GM21528 (cell line): Measurements from ENCODE around the gene RRAGD.

Experiments used
- ATAC-seq: cut with Tn5 transposase; IDR thresholded peaks from one replicate; pipeline ENCODE4 v1.9.1; 2021; ENCODE audit warnings: mild to moderate bottlenecking, moderate library complexity; ENCODE audit not compliant: unreplicated experiment, low FRiP score

RRAGD gene

GRCh38 chr6:89348372-89348771 lies 63.7 kb downstream of the RRAGD start:
- ATAC-seq: no peak

- ATAC-seq: no peak
These were observed 64.2 kb downstream of the RRAGD start for GRCh38 chr6:89347825-89348224.

GRCh38 chr6:89346433-89346832 lies 65.6 kb downstream of the RRAGD start:
- no peak for ATAC-seq

DNA sequence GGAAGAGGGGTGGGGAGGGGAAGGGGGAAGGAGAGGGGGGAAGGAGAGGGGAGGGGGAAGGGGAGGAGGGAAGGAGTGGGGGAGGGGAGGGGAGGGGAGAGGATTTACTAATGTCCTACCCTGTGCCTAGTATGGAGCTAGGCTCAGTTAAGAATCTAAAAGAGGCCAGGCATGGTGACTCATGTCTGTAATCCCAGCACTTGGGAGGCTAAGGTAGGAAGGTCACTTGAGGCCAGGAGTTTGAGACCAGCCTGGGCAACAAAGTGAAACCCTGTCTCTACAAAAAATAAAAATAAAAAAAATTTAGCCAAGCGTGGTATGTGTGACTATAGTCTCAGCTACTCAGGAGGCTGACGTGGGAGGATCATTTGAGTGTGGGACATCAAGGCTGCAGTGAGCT lies 72.5 kb downstream of the RRAGD start:
- no peak for ATAC-seq

DNA sequence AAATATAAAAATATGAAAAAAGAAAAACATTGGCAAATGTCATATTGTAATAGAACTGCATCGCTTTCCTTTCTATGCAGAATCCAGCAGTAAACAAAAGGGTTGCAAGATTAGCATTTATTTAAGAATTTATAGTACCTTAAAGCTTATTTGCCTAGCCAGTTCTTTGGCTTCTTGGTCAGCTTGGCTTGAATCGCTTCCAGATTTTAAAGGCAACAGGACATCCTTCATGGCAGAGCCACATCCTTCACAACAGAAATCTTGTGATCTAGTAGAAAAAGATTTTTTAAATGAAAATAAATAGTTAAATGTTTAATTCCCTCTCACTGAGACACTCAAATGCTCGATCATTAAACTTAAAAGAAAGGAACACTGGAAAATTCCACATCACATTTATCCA lies 76.9 kb downstream of the RRAGD start:
- no peak for ATAC-seq

DNA sequence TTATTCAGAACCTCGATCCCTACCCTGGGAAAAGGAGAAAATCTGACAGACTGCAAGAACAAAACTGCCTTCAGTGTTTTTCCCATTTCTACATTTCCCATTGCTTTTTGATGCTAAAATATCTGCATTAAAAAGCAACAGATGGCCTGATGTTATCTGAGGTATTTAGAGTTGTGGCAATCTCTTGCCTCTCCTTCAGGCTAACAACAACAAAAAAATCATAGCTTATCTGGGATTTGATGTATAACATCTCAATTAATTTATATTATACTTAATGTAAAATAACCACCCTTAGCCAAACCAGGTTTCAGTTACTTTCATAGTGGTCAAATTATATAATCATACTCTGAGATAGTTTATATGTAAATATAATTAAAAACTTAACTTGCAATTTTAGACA lies 81.2 kb downstream of the RRAGD start:
- no peak for ATAC-seq

DNA sequence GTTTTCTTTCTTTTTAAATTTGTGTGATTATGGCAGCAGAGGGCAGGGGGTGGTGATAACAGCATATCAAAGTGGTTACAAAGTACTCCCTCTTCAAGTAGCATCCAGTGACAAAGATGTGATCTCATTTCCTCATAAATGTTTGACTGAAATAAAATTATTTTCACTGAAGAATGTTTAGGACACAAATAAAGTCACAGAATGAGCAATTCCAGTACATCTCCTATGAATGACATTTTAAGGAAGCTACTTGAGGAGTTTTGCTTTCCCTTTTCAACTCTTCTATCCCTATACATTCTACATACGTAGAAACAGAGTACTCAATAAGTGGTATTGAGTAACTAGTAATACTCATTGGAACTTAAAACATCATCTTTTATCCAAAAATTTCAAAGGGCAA lies 83.1 kb downstream of the RRAGD start:
- ATAC-seq: no peak

- no peak for ATAC-seq
These were observed 87.8 kb downstream of the RRAGD start for GRCh38 chr6:89324304-89324703.

DNA sequence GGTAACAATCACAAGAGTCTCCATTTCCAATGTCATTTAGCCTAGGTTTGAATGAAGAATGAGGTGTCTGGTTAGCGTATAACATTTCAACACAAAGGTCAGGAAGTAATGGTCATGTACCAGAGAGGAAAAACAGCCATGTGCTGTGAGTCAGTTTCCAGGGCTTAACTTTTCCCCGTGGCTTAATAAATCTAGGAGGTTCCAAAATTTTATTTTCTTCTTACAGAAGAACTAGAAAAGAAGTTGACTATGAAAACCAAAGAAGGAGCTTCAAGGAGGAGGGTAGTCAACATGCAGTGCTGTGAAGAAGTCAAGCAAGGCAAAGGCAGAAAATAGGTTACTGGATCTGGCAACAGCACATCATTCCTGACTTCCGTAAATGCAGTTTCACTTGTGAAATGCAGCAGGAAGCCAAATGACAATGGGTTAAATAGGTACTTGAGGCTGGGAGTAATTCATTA lies 88.5 kb downstream of the RRAGD start:
- no peak for ATAC-seq

DNA sequence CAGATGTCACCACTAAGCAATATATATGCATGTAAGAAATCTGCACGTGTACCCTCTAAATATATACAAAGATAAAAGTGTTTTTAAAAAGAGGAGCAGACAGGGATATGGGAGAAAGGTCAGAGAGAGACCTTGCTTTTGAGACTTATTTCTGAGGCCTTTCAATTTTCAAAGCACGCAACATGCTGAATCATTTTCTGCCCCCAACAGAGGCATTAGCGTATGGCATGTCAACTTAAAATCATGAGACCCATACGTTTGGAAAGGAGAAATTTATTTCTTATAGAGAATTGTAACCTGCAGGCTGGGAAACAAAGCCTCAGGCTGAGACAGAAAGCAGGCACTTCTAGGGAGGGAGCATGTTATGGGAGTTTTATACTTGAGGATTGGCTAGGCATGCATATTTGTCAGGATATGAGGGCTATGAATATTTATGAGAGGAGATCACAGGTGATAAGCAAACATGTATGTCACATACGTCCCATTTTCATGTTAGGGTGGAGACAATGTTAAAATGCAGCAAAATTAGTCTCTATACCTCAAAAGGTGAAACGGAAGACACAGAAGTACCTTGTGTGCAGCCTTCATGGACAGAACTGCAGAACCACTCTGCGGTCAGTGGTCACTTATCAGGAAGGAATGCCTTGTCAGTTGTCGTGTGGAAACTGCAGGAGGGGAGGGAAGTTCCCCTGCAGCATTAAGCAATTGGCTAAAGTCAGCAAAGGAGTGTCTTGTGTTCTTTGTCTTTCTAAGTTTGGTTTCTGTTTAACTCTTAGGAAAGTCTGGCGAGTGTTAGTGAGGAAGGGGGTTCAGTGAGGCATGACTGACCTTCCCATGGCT lies 90.7 kb downstream of the RRAGD start:
- no peak for ATAC-seq

GRCh38 chr6:89320012-89320559 lies 92.0 kb downstream of the RRAGD start:
- no peak for ATAC-seq

DNA sequence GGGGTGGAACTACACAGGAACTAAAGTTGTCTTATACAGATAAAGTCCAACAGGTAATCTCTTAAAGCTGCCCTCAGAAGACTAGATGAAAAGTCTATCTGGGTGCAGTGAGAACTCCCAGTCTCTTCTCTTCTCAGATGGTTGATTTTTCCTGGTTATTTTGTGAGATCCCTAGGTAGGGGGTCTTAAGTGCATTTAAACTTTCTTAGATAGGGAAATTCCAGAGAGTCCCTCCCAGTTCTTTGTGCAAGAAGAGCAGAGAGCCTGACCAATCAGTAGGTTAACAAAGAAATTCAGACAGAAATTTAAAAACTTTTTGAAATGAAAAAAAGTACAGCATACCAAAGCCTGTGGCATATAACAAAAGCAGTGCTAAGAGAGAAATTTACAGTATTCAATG lies 95.0 kb downstream of the RRAGD start:
- ATAC-seq: no peak

GRCh38 chr6:89315249-89315885 lies 96.7 kb downstream of the RRAGD start, which contains the start of gene GABRR2:
TSS of gene GABRR2 (minus strand) at chr6:89315299. CDS start at chr6:89315165, 134 bp downstream.
- no peak for ATAC-seq

DNA sequence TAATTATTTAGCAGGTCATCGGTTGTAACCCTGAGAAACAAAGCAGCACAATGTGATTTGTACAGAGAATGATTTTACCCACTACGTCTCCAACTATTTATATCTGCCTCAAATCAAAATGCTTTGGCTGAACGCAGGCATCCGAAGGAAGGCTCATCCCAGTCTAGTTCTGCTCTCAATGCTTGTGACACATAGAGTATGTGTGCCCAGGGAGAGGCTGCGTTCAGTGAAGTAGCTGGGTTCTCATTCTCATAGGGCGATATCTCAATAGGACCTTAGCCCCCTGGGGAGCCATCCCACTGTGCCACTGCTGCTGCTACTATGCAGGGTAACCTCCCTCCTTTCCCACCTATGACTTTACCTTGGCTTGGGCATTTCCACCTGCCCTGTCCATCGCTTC lies 97.4 kb downstream of the RRAGD start:
- ATAC-seq: no peak
